Measurements from ENCODE around the gene PLD2.
"Not testable (repeated sequence)": the region's sequence is repeated elsewhere in the genome, so short reads cannot be mapped to it uniquely, and the experiment has no call there.

Gene PLD2

GRCh38 chr17:4856271-4856936, 49.5 kb downstream of the PLD2 start:
- Histone ChIP-seq H3K4me3 (ENCODE audit: low read depth, low read length) (no peak overlapping the region), H3K9me3 (ENCODE audit: control insufficient read depth, insufficient read depth, low read depth, low read length) (no peaks in the 10 kb centered on the region), H3K4me1 (ENCODE audit: control insufficient read depth, insufficient read depth, low read length) (peaks cover 4% of the 10 kb centered on the region; the same call in 1 of the 2 replicates), H3K36me3 (ENCODE audit: control insufficient read depth in 2 of 2, insufficient read depth in 1 of 2, low read length in 2 of 2) (peaks cover 0 to 21% of the 10 kb centered on the region in 2 experiments; a peak in 2 of 3 replicates), H3K27ac (ENCODE audit: extremely low read depth, low read depth, low read length) (no peak overlapping the region)
- no peak for TF ChIP-seq ZBTB20 (tag by site-specific recombination; IDR thresholded peaks at IDR 0.05)
- 0 out of 2 replicates have a peak, but pooled peaks have one; percentile 24 for TF ChIP-seq GLIS1 (tag by site-specific recombination; IDR thresholded peaks at IDR 0.05)
- TF ChIP-seq ZFHX2 (tag by site-specific recombination; conservative IDR thresholded peaks at IDR 0.05): peak; percentile 52
- peak; percentile 74 for TF ChIP-seq EGR2 (tag by site-specific recombination; IDR thresholded peaks at IDR 0.05; ENCODE audit: low read depth)
- no peak for TF ChIP-seq ZNF707 (tag by site-specific recombination; IDR thresholded peaks at IDR 0.05)
- ChIA-PET CTCF (interaction anchor here (0.5 to 1.7 kb wide), 3 partner anchors 9 to 296 kb away, joined by 3 to 7 read pairs (median 3); partner anchors contain the start of gene GGT6), POLR2A (no interaction called here)

- H3K27ac ChIP-seq (ENCODE audit: extremely low read depth, low read depth, low read length): no peak overlapping the region
- TF ChIP-seq HIC1 (tag by site-specific recombination; IDR thresholded peaks at IDR 0.05) (0 out of 2 replicates have a peak, but pooled peaks have one; percentile 35), ZNF280D (tag by site-specific recombination; IDR thresholded peaks at IDR 0.05) (no peak), ZNF670 (tag by site-specific recombination; IDR thresholded peaks at IDR 0.05; ENCODE audit: low read depth) (no peak), ZNF768 (tag by site-specific recombination; IDR thresholded peaks at IDR 0.05) (no peak), ZNF558 (tag by site-specific recombination; IDR thresholded peaks at IDR 0.05) (no peak), SCRT2 (tag by site-specific recombination; IDR thresholded peaks at IDR 0.05) (no peak), ZNF585B (tag by site-specific recombination; IDR thresholded peaks at IDR 0.05) (no peak)
- CTCF ChIA-PET: interaction anchor here (0.6 to 1.7 kb wide), 3 partner anchors 9 to 67 kb away, joined by 3 to 7 read pairs (median 3); no protein-coding TSS in a partner anchor
- H3K4me3 ChIP-seq (ENCODE audit: low read depth, low read length): no peak overlapping the region
- no peaks in the 10 kb centered on the region for H3K9me3 ChIP-seq (ENCODE audit: control insufficient read depth, insufficient read depth, low read depth, low read length)
- H3K4me1 ChIP-seq (ENCODE audit: control insufficient read depth, insufficient read depth, low read length): peaks cover 4% of the 10 kb centered on the region; the same call in 1 of the 2 replicates
- H3K36me3 ChIP-seq (ENCODE audit: control insufficient read depth in 2 of 2, insufficient read depth in 1 of 2, low read length in 2 of 2): peaks cover 0 to 21% of the 10 kb centered on the region in 2 experiments; a peak in 2 of 3 replicates
- POLR2A ChIA-PET: no interaction called here
Measured at GRCh38 chr17:4856937-4857314, 50.0 kb downstream of the PLD2 start.

- H3K36me3 ChIP-seq (ENCODE audit: control insufficient read depth in 2 of 2, insufficient read depth in 1 of 2, low read length in 2 of 2): peaks cover 0 to 21% of the 10 kb centered on the region in 2 experiments; a peak in 2 of 3 replicates
- H3K4me3 ChIP-seq (ENCODE audit: low read depth, low read length); H3K4me1 ChIP-seq (ENCODE audit: control insufficient read depth, insufficient read depth, low read length); H3K27ac ChIP-seq (ENCODE audit: extremely low read depth, low read depth, low read length); H3K9me3 ChIP-seq (ENCODE audit: control insufficient read depth, insufficient read depth, low read depth, low read length): not testable (repeated sequence)
- TF ChIP-seq, protein P1, sequence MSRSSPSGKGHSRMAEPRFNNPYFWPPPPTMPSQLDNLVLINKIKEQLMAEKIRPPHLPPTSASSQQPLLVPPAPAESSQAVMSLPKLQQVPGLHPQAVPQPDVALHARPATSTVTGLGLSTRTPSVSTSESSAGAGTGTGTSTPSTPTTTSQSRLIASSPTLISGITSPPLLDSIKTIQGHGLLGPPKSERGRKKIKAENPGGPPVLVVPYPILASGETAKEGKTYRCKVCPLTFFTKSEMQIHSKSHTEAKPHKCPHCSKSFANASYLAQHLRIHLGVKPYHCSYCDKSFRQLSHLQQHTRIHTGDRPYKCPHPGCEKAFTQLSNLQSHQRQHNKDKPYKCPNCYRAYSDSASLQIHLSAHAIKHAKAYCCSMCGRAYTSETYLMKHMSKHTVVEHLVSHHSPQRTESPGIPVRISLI (tag by site-specific recombination; IDR thresholded peaks at IDR 0.05): 0 out of 2 replicates have a peak, but pooled peaks have one; percentile 54
- ChIA-PET POLR2A (interaction anchor here (0.7 to 1.1 kb wide), 2 partner anchors 67 to 125 kb away, joined by 3 read pairs; no protein-coding TSS in a partner anchor), CTCF (interaction anchor here (0.6 to 1.7 kb wide), 6 partner anchors 13 to 288 kb away, joined by 3 to 7 read pairs (median 4); partner anchors contain the start of gene GLTPD2)
Measured at GRCh38 chr17:4857347-4857746, 50.4 kb downstream of the PLD2 start.

Data from HEK293 (cell line).